Activated CD8-positive, alpha-beta memory T cell treated with anti-CD3 and anti-CD28 coated beads, Interleukin-2, amount 10 ng/mL, durations not matched to agents 7 days and 5 days (primary cell): Measurements from ENCODE around the gene LRMDA. TPM values are rescaled to one million over a fixed set of nuclear protein-coding genes. Genes with fewer than 3 reads are reported as not detected.

Source experiments
- ATAC-seq: fragments of 150-1000 bp; cut with Tn5 transposase; one replicate; pipeline ENCODE4 v1.10.0; 2021; ENCODE audit warnings: moderate library complexity
- CTCF ChIA-PET: fragments of 350-600 bp; sonication (Branson Sonifier 250); formaldehyde crosslinking; loops from one replicate; lab custom pipeline; 2021; ENCODE audit warnings: antibody characterized with exemption; lab: Charles Lee
- DNase-seq: peaks from one replicate; pipeline ENCODE4 v3.0.0-alpha.2; 2020
- H3K27ac Mint-ChIP-seq: one replicate; pipeline ENCODE4 v1.8.0; 2021; ENCODE audit warnings: mild to moderate bottlenecking, mixed read lengths
- H3K27me3 Mint-ChIP-seq: one replicate; pipeline ENCODE4 v1.8.0; 2021; ENCODE audit warnings: mixed read lengths
- H3K36me3 Mint-ChIP-seq: one replicate; pipeline ENCODE4 v1.8.0; 2021; ENCODE audit warnings: mild to moderate bottlenecking, mixed read lengths
- H3K4me1 Mint-ChIP-seq: one replicate; pipeline ENCODE4 v1.8.0; 2021; ENCODE audit warnings: mixed read lengths
- H3K4me3 Mint-ChIP-seq: one replicate; pipeline ENCODE4 v1.8.0; 2021; ENCODE audit warnings: mild to moderate bottlenecking, moderate library complexity, mixed read lengths
- H3K9me3 Mint-ChIP-seq: one replicate; pipeline ENCODE4 v1.8.0; 2022; ENCODE audit warnings: low read depth, mixed read lengths
- total RNA-seq, 2 experiments: library from RNA; stranded (reverse); gene quantifications; one replicate each; pipeline ENCODE4 v1.2.3, GENCODE V29; 2021

The LRMDA gene
- total RNA-seq, 2 experiments from 2014 or later, result not detected

DNA sequence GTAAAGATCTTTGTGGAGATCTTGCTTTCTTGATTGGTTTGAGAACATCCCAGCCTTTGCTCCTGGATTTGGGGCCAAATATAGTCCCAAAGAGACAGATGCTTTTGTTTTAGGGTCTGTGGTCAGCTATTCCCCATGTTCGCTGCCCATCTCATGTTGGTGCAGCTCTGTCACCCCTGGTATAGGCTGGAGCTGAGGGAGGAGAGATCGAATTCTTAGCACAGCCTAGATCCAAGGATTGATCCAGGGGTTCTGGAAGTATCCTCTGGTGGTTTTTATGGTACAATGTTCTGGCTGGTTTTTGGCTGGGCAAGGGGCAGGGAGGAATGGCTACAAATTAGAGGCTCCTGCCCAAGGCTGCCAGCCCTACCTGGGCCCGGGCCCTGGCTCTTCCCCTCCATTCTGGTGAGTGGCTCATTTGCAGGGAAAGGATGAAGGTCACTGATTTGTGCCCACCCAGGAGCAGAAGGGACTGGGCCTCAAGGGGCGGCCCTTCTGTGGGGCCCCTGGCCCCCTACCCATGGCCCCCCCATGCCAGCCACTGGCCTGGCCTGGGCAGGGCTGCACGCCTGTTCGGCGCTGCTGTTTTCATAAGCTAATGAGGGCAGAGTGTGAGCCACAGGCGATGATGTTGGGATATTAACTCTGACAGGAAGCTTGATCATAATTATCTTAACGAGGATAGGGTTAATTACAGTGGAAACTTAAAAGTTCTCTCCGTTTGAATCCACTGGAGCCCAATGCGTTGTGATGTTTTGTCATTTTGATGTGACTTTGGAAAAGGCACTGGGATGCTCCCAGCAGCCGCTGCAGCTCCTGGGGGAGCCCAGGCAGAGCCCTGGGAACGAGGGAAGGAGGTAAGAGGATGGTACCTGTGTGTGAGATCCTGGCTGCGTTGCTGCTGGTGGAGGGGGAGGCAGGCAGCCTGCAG, 600.6 kb downstream of the LRMDA start:
- H3K27ac Mint-ChIP-seq, result no peak overlapping the region
- no peaks in the 10 kb centered on the region for H3K4me1 Mint-ChIP-seq
- no peak for DNase-seq
- CTCF ChIA-PET, result no interaction called here
- H3K4me3 Mint-ChIP-seq, result no peak overlapping the region
- no peaks in the 10 kb centered on the region for H3K36me3 Mint-ChIP-seq
- no peak for ATAC-seq
- no peaks in the 10 kb centered on the region for H3K27me3 Mint-ChIP-seq
- no peaks in the 10 kb centered on the region for H3K9me3 Mint-ChIP-seq

- CTCF ChIA-PET, result no interaction called here
- Mint-ChIP-seq H3K4me1 (no peaks in the 10 kb centered on the region), H3K27me3 (no peaks in the 10 kb centered on the region), H3K36me3 (no peaks in the 10 kb centered on the region), H3K4me3 (no peak overlapping the region), H3K27ac (no peak overlapping the region), H3K9me3 (no peaks in the 10 kb centered on the region)
- ATAC-seq, result no peak
- DNase-seq, result no peak
These were observed 601.2 kb downstream of the LRMDA start for GRCh38 chr10:76032700-76033039.

- DNase-seq (no peak), ATAC-seq (no peak)
- CTCF ChIA-PET, result no interaction called here
- H3K4me1 Mint-ChIP-seq, result no peaks in the 10 kb centered on the region
- no peaks in the 10 kb centered on the region for H3K36me3 Mint-ChIP-seq
- no peak overlapping the region for H3K27ac Mint-ChIP-seq
- H3K4me3 Mint-ChIP-seq, result no peak overlapping the region
- peaks cover 2% of the 10 kb centered on the region for H3K9me3 Mint-ChIP-seq
- H3K27me3 Mint-ChIP-seq, result no peaks in the 10 kb centered on the region
These were observed 602.2 kb downstream of the LRMDA start for GRCh38 chr10:76033457-76034196.

- CTCF ChIA-PET, result no interaction called here
- H3K4me3 Mint-ChIP-seq, result no peak overlapping the region
- no peak overlapping the region for H3K27ac Mint-ChIP-seq
- peaks cover 2% of the 10 kb centered on the region for H3K9me3 Mint-ChIP-seq
- H3K36me3 Mint-ChIP-seq, result no peaks in the 10 kb centered on the region
- no peaks in the 10 kb centered on the region for H3K4me1 Mint-ChIP-seq
- DNase-seq (no peak), ATAC-seq (no peak)
- H3K27me3 Mint-ChIP-seq, result no peaks in the 10 kb centered on the region
These were observed 603.2 kb downstream of the LRMDA start for GRCh38 chr10:76034353-76035205.

DNA sequence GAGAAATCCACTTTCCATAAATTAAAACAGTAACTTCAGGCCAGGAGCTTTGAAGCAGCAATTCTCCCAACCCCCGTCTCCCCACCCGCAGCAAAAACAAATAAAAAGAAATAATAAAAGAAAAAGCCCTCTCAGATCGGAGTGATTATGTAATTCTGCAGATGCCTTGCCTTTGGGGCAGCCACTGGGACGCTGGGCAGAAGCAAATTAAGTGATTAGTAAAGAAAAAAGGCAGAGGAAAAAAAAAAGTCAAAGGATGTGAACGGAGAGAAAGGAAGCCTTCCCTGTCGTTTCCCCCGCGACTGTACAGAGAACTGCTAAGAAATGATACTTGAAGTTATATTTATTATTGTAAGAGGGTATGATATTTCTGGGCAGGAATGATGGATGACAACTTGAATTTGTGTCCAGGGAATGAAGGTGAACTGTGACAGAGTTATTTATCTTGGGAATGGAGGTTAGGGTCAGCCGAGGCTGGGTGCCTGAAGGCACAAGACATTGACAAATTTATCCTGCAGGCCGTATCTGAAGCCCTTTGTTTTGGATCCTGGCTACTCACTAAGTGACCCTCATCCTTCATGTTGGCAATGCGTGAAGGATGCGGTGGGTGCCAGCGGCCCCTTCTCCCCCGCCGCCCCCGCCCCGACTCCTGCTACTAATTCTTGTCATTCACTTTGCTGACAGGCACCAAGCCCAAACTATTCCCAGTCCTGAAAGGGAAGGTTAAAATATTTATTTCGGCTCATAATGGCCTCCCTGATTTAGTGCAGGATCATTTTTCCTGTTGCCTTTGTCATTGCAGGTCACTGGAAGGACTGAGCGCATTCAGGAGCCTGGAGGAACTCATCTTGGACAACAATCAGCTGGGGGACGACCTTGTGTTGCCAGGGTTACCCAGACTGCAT, 604.0 kb downstream of the LRMDA start:
- ATAC-seq (no peak), DNase-seq (no peak)
- Mint-ChIP-seq H3K4me1 (no peaks in the 10 kb centered on the region), H3K4me3 (no peak overlapping the region), H3K9me3 (peaks cover 2% of the 10 kb centered on the region), H3K36me3 (no peaks in the 10 kb centered on the region), H3K27me3 (no peaks in the 10 kb centered on the region), H3K27ac (no peak overlapping the region)
- CTCF ChIA-PET, result interaction anchor here (1.4 kb wide), 1 partner anchor 635 kb away, joined by 4 read pairs; no protein-coding TSS in a partner anchor

DNA sequence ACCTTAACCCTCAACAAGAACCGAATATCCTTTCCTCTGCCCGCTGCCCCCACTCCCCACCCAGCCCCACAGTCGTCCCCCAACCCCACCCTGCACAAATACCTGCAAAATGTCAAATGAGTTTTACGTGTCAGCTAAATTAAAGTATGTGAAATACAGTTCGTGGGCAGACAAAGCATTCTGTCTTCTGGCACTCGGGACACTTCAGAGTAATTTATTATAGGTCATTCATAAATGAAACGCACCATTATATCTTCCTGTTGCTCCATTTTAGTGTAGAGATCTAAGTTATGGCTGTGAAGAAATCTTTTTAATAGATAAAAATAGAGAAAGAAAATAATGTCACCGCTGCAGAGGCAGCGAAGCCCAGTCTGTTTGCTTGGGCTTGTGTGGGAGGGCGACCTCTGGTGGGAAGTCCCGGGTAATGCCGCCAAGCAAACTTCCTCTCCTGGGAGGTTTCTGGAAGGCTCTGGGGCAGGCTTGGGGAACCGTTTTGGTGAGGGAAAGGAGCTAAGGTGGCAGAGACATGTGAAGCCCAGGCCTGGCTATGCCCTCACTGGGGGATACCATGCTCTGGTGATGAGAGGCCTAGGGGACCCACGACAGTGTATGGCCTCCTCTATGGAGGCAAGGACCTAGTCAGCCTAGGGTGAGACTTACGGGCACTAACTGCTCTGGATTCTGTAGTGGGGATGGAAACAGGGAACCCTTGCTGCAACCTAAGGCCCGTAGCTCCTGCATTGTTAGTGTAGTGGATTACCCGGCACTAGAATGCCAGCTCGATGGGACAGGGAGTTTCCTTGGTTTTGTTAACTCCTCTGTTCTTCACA, 604.9 kb downstream of the LRMDA start:
- no peak overlapping the region for H3K4me3 Mint-ChIP-seq
- CTCF ChIA-PET, result interaction anchor here (1.4 to 1.8 kb wide), 2 partner anchors 12 to 636 kb away, joined by 4 to 6 read pairs; no protein-coding TSS in a partner anchor
- peaks cover 2% of the 10 kb centered on the region for H3K9me3 Mint-ChIP-seq
- no peaks in the 10 kb centered on the region for H3K36me3 Mint-ChIP-seq
- ATAC-seq, result peak; percentile 27
- H3K27me3 Mint-ChIP-seq, result no peaks in the 10 kb centered on the region
- no peak overlapping the region for H3K27ac Mint-ChIP-seq
- H3K4me1 Mint-ChIP-seq, result no peaks in the 10 kb centered on the region
- peak; percentile 52 for DNase-seq

GRCh38 chr10:76036962-76037361, 605.5 kb downstream of the LRMDA start:
- Mint-ChIP-seq H3K9me3 (peaks cover 2% of the 10 kb centered on the region), H3K4me3 (no peak overlapping the region), H3K4me1 (no peaks in the 10 kb centered on the region), H3K27ac (no peak overlapping the region), H3K27me3 (no peaks in the 10 kb centered on the region), H3K36me3 (no peaks in the 10 kb centered on the region)
- CTCF ChIA-PET, result interaction anchor here (1.4 to 1.8 kb wide), 3 partner anchors 11 to 637 kb away, joined by 3 to 6 read pairs (median 4); no protein-coding TSS in a partner anchor
- no peak for ATAC-seq
- DNase-seq, result no peak

DNA sequence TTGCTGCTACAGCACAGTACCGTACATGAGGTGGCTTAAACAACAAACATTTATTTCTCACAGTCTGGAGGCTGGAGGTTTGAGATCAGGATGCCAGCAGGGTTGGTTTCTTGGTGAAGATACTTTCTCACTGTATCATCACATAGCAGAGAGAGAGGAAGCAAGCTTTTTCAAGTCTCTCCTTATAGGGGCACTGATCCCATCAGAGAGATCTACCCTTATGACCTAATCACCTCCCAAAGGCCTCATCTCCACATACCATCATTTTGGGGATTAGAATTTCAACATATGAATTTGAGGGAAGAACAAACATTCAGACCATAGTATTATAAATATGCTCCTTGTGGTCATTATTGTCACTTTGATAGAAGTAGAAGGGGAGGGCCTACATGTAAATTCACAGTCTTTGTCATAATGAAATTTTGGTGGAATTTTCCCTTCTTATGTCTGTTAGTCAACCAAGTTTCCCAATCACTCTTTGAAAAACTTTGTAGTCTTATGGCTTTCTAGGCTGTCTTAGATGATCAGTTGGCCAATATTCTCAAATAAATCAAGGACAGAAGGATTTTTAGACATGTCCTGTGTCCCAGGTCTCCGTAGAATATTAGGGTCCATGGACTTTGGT, 606.2 kb downstream of the LRMDA start:
- Mint-ChIP-seq H3K9me3 (peaks cover 2% of the 10 kb centered on the region), H3K4me1 (no peaks in the 10 kb centered on the region), H3K27me3 (no peaks in the 10 kb centered on the region), H3K36me3 (no peaks in the 10 kb centered on the region), H3K4me3 (no peak overlapping the region), H3K27ac (no peak overlapping the region)
- CTCF ChIA-PET, result interaction anchor here (1.4 to 1.8 kb wide), 2 partner anchors 10 to 291 kb away, joined by 3 to 6 read pairs; no protein-coding TSS in a partner anchor
- no peak for ATAC-seq
- DNase-seq, result no peak

- ATAC-seq (no peak), DNase-seq (no peak)
- H3K4me3 Mint-ChIP-seq, result no peak overlapping the region
- H3K27me3 Mint-ChIP-seq, result no peaks in the 10 kb centered on the region
- H3K27ac Mint-ChIP-seq, result no peak overlapping the region
- no peaks in the 10 kb centered on the region for H3K4me1 Mint-ChIP-seq
- CTCF ChIA-PET, result no interaction called here
- H3K36me3 Mint-ChIP-seq, result no peaks in the 10 kb centered on the region
- peaks cover 2% of the 10 kb centered on the region for H3K9me3 Mint-ChIP-seq
These were observed 607.3 kb downstream of the LRMDA start for GRCh38 chr10:76038696-76039095.

GRCh38 chr10:76040107-76040829, 608.8 kb downstream of the LRMDA start:
- no peak overlapping the region for H3K27ac Mint-ChIP-seq
- DNase-seq, result no peak
- no peaks in the 10 kb centered on the region for H3K4me1 Mint-ChIP-seq
- peaks cover 2% of the 10 kb centered on the region for H3K9me3 Mint-ChIP-seq
- CTCF ChIA-PET, result interaction anchor here (0.8 kb wide), 1 partner anchor 638 kb away, joined by 3 read pairs; no protein-coding TSS in a partner anchor
- no peak overlapping the region for H3K4me3 Mint-ChIP-seq
- no peaks in the 10 kb centered on the region for H3K36me3 Mint-ChIP-seq
- no peak for ATAC-seq
- no peaks in the 10 kb centered on the region for H3K27me3 Mint-ChIP-seq

DNA sequence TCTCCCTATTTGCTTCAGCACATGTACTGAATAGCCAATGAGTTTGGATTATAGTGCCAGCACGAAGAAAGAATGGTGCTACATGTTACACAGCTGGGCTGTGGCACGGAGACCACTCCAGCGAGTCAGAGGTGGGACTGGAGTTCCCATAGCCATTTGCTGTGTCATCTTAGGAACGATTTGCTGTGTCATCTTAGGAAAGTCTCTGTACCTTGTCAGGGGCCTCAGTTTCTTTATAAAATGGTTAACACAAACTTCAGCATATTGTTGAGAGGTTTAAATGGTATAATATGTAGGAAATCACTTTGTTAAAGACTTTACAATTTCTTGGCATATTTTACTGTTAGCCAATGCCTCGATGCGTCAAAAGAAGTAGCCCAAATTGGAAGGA, 609.4 kb downstream of the LRMDA start:
- no peak overlapping the region for H3K27ac Mint-ChIP-seq
- H3K27me3 Mint-ChIP-seq, result no peaks in the 10 kb centered on the region
- CTCF ChIA-PET, result no interaction called here
- no peaks in the 10 kb centered on the region for H3K36me3 Mint-ChIP-seq
- ATAC-seq (no peak), DNase-seq (no peak)
- H3K9me3 Mint-ChIP-seq, result peaks cover 2% of the 10 kb centered on the region
- no peaks in the 10 kb centered on the region for H3K4me1 Mint-ChIP-seq
- H3K4me3 Mint-ChIP-seq, result no peak overlapping the region
